Panc1 (cell line): ENCODE measurements around the gene OTOG.

Source experiments
- CTCF ChIP-seq: fragments of 450-650 bp; IDR thresholded peaks from 2 replicates; pipeline ENCODE4 v1.5.1; 2017; ENCODE audit warnings: mild to moderate bottlenecking
- POLR2AphosphoS5 ChIP-seq: IDR thresholded peaks from 2 replicates; pipeline ENCODE4 v1.6.1; 2012; ENCODE audit warnings: mild to moderate bottlenecking, low read depth, low read length, moderate library complexity
- REST ChIP-seq, 2 experiments: IDR thresholded peaks; 2 replicates each; pipeline ENCODE4 v1.6.1; 2011 to 2012; ENCODE audit warnings: low read depth in 2 of 2, control low read depth in 1 of 2, low read length in 1 of 2, mild to moderate bottlenecking in 1 of 2, moderate library complexity in 1 of 2; ENCODE audit not compliant: insufficient read depth in 1 of 2
- TCF7L2 ChIP-seq: IDR thresholded peaks from 2 replicates; pipeline ENCODE4 v1.6.1; 2011; ENCODE audit warnings: mild to moderate bottlenecking, low read depth, low read length, inconsistent platforms

GRCh38 chr11:17633987-17634775, 87.1 kb downstream of the OTOG start:
- no peak for TF ChIP-seq CTCF
- TF ChIP-seq POLR2AphosphoS5 = no peak
- TF ChIP-seq REST (IDR thresholded peaks at IDR 0.05; ENCODE audit: insufficient read depth in 1 of 2, low read depth in 2 of 2, low read length in 1 of 2) = no peak
- no peak for TF ChIP-seq TCF7L2
